ENCODE measurements around the gene SLC11A1. TPM values are rescaled to one million over a fixed set of nuclear protein-coding genes. Genes with fewer than 3 reads are reported as not detected.

The SLC11A1 gene
- total RNA-seq, 4 donors from 2014 or later, result 5.6 to 38.1 (median 20.7) TPM

- 92% methylated on average over 11 of the region's 11 CpGs for WGBS
- H3K9me3 ChIP-seq, result no peaks in the 10 kb centered on the region
- H3K27ac ChIP-seq (replicated peaks in 1 of 4), result no peak overlapping the region
- peaks cover 0 to 3% (median 0%) of the 10 kb centered on the region in 4 donors for H3K27me3 ChIP-seq
- H3K36me3 ChIP-seq, result no peaks in the 10 kb centered on the region
- DNase-seq (ENCODE audit: extremely low spot score), result no peak
- TF ChIP-seq POLR2A (IDR thresholded peaks at IDR 0.05; ENCODE audit: low read depth), result no peak
- TF ChIP-seq CTCF (IDR thresholded peaks at IDR 0.05), result no peak
- TF ChIP-seq POLR2AphosphoS5 (IDR thresholded peaks at IDR 0.05), result no peak
- no peak for TF ChIP-seq EP300 (IDR thresholded peaks at IDR 0.05)
- no peaks in the 10 kb centered on the region for H3K4me1 ChIP-seq
- H3K4me3 ChIP-seq, result no peak overlapping the region
- intact Hi-C loops (cut with DNase I), result no loop called here
These were observed 48.6 kb downstream of the SLC11A1 start for GRCh38 chr2:218430721-218431120.

GRCh38 chr2:218431878-218432277 is 49.8 kb downstream of the SLC11A1 start:
- intact Hi-C loops (cut with DNase I), result no loop called here
- no peak overlapping the region for H3K4me3 ChIP-seq
- no peak overlapping the region for H3K27ac ChIP-seq (replicated peaks in 1 of 4)
- H3K9me3 ChIP-seq, result no peaks in the 10 kb centered on the region
- H3K36me3 ChIP-seq, result no peaks in the 10 kb centered on the region
- 91% methylated on average over 10 of the region's 10 CpGs for WGBS
- no peaks in the 10 kb centered on the region for H3K4me1 ChIP-seq
- TF ChIP-seq CTCF (IDR thresholded peaks at IDR 0.05) (no peak), EP300 (IDR thresholded peaks at IDR 0.05) (no peak), POLR2A (IDR thresholded peaks at IDR 0.05; ENCODE audit: low read depth) (no peak), POLR2AphosphoS5 (IDR thresholded peaks at IDR 0.05) (no peak)
- peaks cover 0 to 3% (median 0%) of the 10 kb centered on the region in 4 donors for H3K27me3 ChIP-seq
- no peak for DNase-seq (ENCODE audit: extremely low spot score)

- H3K27me3 ChIP-seq, result peaks cover 0 to 3% (median 0%) of the 10 kb centered on the region in 4 donors
- no peaks in the 10 kb centered on the region for H3K4me1 ChIP-seq
- H3K4me3 ChIP-seq, result no peak overlapping the region
- no peak overlapping the region for H3K27ac ChIP-seq (replicated peaks in 1 of 4)
- no peak for TF ChIP-seq CTCF (IDR thresholded peaks at IDR 0.05)
- no peak for TF ChIP-seq POLR2A (IDR thresholded peaks at IDR 0.05; ENCODE audit: low read depth)
- no peak for TF ChIP-seq POLR2AphosphoS5 (IDR thresholded peaks at IDR 0.05)
- TF ChIP-seq EP300 (IDR thresholded peaks at IDR 0.05), result no peak
- whole genome bisulfite sequencing, result 93% methylated on average over 7 of the region's 8 CpGs
- no peaks in the 10 kb centered on the region for H3K9me3 ChIP-seq
- no peaks in the 10 kb centered on the region for H3K36me3 ChIP-seq
- DNase-seq (ENCODE audit: extremely low spot score), result no peak
- intact Hi-C loops (cut with DNase I), result no loop called here
These were observed 50.7 kb downstream of the SLC11A1 start for GRCh38 chr2:218432676-218433365.

GRCh38 chr2:218434456-218434855 is 52.4 kb downstream of the SLC11A1 start:
- Histone ChIP-seq H3K9me3 (no peaks in the 10 kb centered on the region), H3K27ac (replicated peaks in 1 of 4) (no peak overlapping the region), H3K27me3 (peaks cover 0 to 3% (median 0%) of the 10 kb centered on the region in 4 donors), H3K4me3 (no peak overlapping the region), H3K4me1 (peaks cover 0 to 4% (median 0%) of the 10 kb centered on the region in 4 donors), H3K36me3 (no peaks in the 10 kb centered on the region)
- no peak for TF ChIP-seq POLR2AphosphoS5 (IDR thresholded peaks at IDR 0.05)
- no peak for TF ChIP-seq EP300 (IDR thresholded peaks at IDR 0.05)
- no peak for TF ChIP-seq CTCF (IDR thresholded peaks at IDR 0.05)
- no peak for TF ChIP-seq POLR2A (IDR thresholded peaks at IDR 0.05; ENCODE audit: low read depth)
- 92% methylated on average over 9 of the region's 9 CpGs for WGBS
- no peak for DNase-seq (ENCODE audit: extremely low spot score)
- intact Hi-C loops (cut with DNase I), result no loop called here
